Right lobe of liver (tissue), 4 donors: ENCODE data around the gene PTGR1.

Source experiments
- CTCF ChIP-seq, 4 donors: fragments of 200-600 bp in 3 of 4; fragments of 450-650 bp in 1 of 4; IDR thresholded peaks; one replicate each; pipeline versions ENCODE4 v1.5.1 to v1.8.0; 2016 to 2022; ENCODE audit warnings: antibody characterized with exemption in 4 of 4, mild to moderate bottlenecking in 2 of 4
- POLR2A ChIP-seq: fragments of 450-650 bp; IDR thresholded peaks from one replicate; pipeline ENCODE4 v1.6.1; 2017; ENCODE audit warnings: antibody characterized with exemption, mild to moderate bottlenecking
- donor health status: DM: no; HTN: no; CAD: no.
- donor health status: DM: no; HTN: no; CAD: no.
- donor health status: DM: no; HTN: yes; CAD: no.

GRCh38 chr9:111604054-111604615 lies 4.7 kb upstream of the PTGR1 start:
- TF ChIP-seq POLR2A (no peak), CTCF (IDR thresholded peaks at IDR 0.05) (no peak)
